Epithelial cell of proximal tubule (primary cell): Measurements from ENCODE around the gene STIMATE. TPM values are rescaled to one million over a fixed set of nuclear protein-coding genes. Genes with fewer than 3 reads are reported as not detected.
A peak's percentile ranks its signal among the peaks of the same experiment; 100 is the strongest.

Experiments
- DNase-seq: peaks from one replicate; pipeline ENCODE4 v3.0.0-alpha.2; 2011; ENCODE audit warnings: low read depth
- H3K4me3 ChIP-seq: 2 replicates; pipeline ENCODE4 v1.5.1; 2011; ENCODE audit warnings: low read depth, mild to moderate bottlenecking, low read length
- total RNA-seq: library from RNA; depleted of rRNA; stranded (reverse); fragments of >200 nt; gene quantifications from 2 replicates; pipeline ENCODE4 v1.2.3, GENCODE V29; 2015
- TF ChIP-seq, protein P1 (sequence below): conservative IDR thresholded peaks from 2 replicates; pipeline ENCODE4 v1.5.1; 2012; ENCODE audit warnings: low read depth, mild to moderate bottlenecking, low read length

Gene STIMATE
- total RNA-seq, 1 donor from 2014 or later: 7.7 TPM

DNA sequence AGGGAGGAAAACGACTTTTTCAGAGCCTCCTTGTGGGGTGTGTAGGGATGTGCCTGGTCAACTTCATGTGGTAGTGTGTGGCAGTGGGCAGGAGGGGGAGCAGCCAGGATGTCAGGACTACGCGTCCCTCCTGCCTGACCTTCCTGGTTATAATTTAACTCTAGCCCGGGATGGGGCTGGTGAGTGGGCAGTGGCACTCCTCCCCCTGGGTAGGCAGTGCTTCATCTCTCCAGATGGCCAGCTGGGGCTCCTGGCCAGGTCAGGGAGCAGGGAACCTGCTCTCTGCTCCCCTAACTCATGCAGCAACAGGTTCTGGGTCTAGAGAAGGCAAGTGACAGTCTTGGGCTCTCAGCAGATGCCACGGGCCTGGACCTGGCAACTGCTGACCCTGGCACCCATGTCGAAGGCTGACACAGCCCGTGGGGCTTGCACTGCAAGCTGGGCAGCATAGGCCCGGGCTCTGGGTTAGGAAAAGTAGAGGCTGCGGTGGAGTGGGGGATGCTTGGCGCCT is 69.4 kb downstream of the STIMATE start:
- peak overlapping the region; percentile 22 for H3K4me3 ChIP-seq

DNA sequence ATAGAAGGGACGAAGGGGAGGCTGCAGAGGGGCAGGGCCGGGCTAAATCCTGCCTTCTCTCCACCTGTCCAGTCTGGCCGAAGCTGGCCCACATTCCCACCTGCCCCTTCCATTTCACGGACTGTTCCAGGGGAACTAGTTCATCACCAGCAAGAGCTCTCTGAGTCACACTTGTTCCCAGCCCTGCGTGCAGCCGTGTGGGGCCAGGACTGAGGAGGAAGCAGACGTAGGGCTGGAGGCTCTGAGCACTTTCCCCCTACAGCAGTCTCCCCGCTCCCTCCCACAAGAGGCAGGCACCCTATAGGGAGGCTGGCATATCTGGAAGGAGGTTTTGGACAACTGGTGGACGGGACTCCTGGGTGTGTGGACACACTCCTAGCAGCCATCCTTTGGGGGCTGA is 69.9 kb downstream of the STIMATE start:
- DNase-seq: no peak

More for the DNA sequence above, 69.4 kb downstream of the STIMATE start:
- TF ChIP-seq, protein P1, sequence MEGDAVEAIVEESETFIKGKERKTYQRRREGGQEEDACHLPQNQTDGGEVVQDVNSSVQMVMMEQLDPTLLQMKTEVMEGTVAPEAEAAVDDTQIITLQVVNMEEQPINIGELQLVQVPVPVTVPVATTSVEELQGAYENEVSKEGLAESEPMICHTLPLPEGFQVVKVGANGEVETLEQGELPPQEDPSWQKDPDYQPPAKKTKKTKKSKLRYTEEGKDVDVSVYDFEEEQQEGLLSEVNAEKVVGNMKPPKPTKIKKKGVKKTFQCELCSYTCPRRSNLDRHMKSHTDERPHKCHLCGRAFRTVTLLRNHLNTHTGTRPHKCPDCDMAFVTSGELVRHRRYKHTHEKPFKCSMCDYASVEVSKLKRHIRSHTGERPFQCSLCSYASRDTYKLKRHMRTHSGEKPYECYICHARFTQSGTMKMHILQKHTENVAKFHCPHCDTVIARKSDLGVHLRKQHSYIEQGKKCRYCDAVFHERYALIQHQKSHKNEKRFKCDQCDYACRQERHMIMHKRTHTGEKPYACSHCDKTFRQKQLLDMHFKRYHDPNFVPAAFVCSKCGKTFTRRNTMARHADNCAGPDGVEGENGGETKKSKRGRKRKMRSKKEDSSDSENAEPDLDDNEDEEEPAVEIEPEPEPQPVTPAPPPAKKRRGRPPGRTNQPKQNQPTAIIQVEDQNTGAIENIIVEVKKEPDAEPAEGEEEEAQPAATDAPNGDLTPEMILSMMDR: peak; percentile 50
- DNase-seq: peak; percentile 37

DNA sequence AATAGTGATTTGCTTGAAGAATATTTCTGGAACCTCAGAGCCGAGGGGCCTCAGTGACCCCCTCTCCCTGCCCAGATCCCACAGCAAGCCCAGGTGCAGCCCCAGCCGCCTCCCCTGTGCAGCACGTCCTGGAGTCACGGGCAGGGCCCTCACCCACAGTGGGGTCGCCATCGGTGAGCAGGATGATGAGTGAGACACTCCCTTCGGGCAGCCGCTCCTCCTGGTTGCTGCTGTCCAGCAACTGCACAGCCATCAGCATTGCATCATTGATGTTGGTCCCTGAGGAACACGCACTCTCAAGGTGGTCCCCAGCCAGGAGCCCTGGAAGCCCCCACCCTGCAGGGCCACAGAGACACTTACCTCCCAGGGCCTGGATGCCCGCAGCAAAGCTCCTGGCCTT is 73.3 kb downstream of the STIMATE start:
- TF ChIP-seq, protein P1: no peak
- H3K4me3 ChIP-seq: no peak overlapping the region

More for the DNA sequence above, 69.9 kb downstream of the STIMATE start:
- peak overlapping the region; percentile 22 for H3K4me3 ChIP-seq
- TF ChIP-seq, protein P1: no peak

DNA sequence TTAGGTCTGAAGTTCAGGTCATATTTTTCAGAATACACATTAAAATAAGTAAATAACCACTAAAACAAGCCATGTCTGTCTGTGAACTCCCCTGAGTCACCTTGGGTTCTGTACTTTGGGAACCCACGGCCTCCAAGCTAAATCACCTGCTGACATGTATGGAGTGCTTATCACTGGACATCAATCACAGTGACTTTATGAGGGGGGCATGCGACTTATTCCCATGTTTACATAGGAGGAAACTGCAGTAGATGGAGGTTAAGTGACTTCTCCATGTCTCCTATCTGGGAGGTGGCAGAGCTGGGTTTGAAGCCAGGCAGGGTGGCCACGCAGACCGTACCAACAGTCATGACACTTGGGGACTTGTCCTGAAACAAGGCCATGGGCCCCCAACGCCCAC is 75.0 kb downstream of the STIMATE start:
- DNase-seq: no peak
- TF ChIP-seq, protein P1: no peak
- H3K4me3 ChIP-seq: no peak overlapping the region

More for the DNA sequence above, 73.3 kb downstream of the STIMATE start:
- no peak for DNase-seq

DNA sequence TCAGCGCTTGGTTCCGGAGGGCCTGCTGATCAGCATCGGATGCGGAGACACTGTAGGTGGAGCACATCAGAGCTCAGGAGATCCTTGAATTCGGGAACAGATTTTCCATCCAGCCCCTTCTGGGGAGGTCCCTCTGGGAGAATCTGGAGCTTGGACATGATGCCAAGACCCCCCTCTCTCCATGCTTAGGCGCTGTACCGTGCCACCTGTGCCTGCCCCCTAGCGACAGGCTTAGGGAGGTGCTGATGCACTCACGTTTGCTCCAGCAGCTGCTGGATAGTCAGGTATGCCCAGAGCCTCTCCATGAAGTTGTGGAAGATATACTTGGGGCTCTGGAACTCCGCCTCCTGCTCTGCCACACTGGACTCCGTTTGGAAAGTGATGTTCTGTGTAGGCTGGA is 76.6 kb downstream of the STIMATE start:
- no peak for DNase-seq
- no peak overlapping the region for H3K4me3 ChIP-seq
- TF ChIP-seq, protein P1: peak; percentile 66

DNA sequence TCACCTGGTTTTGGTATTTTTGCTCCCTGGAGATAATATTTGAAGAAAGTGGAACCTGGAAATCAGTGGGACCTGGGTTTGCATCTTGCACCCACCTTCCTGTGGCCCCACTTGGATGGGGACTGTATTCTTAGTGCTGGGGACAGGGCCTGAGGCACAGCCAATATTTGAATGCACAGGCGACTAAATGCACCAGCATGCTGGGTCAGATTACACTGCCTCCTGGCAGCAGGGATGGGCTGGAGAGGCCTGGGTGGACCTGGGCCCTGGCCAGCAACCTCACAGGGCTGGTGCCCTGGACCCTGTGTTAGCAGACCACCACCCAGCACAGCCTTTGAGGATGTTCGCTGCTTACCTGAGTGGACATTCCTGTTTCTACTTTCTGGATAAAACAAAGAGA is 77.4 kb downstream of the STIMATE start:
- no peak for DNase-seq
- no peak overlapping the region for H3K4me3 ChIP-seq
- TF ChIP-seq, protein P1: no peak

DNA sequence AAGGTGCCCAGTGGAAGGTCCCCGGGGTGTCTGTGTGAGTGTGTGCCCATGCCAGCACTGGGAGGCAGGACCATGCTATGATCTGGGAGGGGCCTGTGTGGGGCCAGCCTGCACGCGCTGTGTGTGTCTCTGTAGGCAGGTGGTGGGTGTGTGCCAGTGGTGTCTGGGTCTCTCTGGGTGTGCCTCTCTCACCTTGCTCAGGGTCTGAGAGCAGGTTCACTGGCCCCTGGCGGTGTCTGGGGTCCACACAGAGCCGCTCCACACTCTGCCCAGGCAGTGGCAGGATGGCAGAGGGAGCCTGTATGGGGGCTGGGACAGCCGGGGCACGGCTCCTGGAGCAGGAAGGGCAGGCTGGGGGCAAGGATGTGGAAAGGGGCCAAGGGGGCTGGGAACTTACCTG is 79.5 kb downstream of the STIMATE start:
- H3K4me3 ChIP-seq: no peak overlapping the region
- TF ChIP-seq, protein P1: no peak
- DNase-seq: no peak
